IMR-90 (cell line): ENCODE results near the gene EFHD1. TPM values are rescaled to one million over a fixed set of nuclear protein-coding genes. Genes with fewer than 3 reads are reported as not detected.

ENCODE experiments used
- ATAC-seq: fragments of 200-7000 bp; cut with Tn5 transposase; 2 replicates; pipeline ENCODE4 v1.9.1; 2020; ENCODE audit warnings: low read depth, mild to moderate bottlenecking, moderate library complexity
- BruUV-seq: library from RNA; stranded (reverse); fragments of 400-500 nt; replicated peaks from 2 replicates; lab custom pipeline; 2021; lab: Mats Ljungman, UMichigan
- CTCF ChIA-PET: fragments of 300-600 bp; formaldehyde crosslinking; extraction: SDS; loops from one replicate; lab custom pipeline; 2021; ENCODE audit warnings: antibody characterized with exemption; lab: Yijun Ruan, JAX
- POLR2A ChIA-PET: fragments of 300-600 bp; sonication (Branson Sonifier 250); formaldehyde crosslinking; loops from one replicate; lab custom pipeline; 2022; ENCODE audit warnings: antibody characterized with exemption; ENCODE audit not compliant: unreplicated experiment; lab: Charles Lee
- DNase-seq: peaks from one replicate; pipeline ENCODE4 v3.0.0; 2013
- H2AFZ ChIP-seq: replicated peaks from 2 replicates; pipeline ENCODE3; 2013; ENCODE audit warnings: low read length, mild to moderate bottlenecking; ENCODE audit not compliant: poor library complexity
- H2AK5ac ChIP-seq: 2 replicates; pipeline ENCODE4 v1.6.1; 2013; ENCODE audit warnings: low read depth, low read length, inconsistent platforms
- H2AK9ac ChIP-seq: replicated peaks from 2 replicates; pipeline ENCODE3; 2013; ENCODE audit warnings: mild to moderate bottlenecking, low read depth, low read length, moderate library complexity; ENCODE audit not compliant: poor library complexity
- H2BK120ac ChIP-seq: 2 replicates; pipeline ENCODE4 v1.6.1; 2013; ENCODE audit warnings: low read depth, low read length, inconsistent platforms
- H2BK15ac ChIP-seq: 3 replicates; pipeline ENCODE4 v1.6.1; 2013; ENCODE audit warnings: low read depth, low read length, inconsistent platforms
- H2BK20ac ChIP-seq: 2 replicates; pipeline ENCODE4 v1.6.1; 2013; ENCODE audit warnings: low read depth, mild to moderate bottlenecking, inconsistent platforms, low read length, moderate library complexity
- H2BK5ac ChIP-seq: 2 replicates; pipeline ENCODE4 v1.6.1; 2013; ENCODE audit warnings: mild to moderate bottlenecking, low read depth, low read length, inconsistent platforms; ENCODE audit not compliant: poor library complexity, severe bottlenecking
- H3K14ac ChIP-seq: replicated peaks from 2 replicates; pipeline ENCODE4 v1.6.1; 2013; ENCODE audit warnings: low read depth, low read length, inconsistent platforms
- H3K18ac ChIP-seq: 2 replicates; pipeline ENCODE4 v1.6.1; 2013; ENCODE audit warnings: low read depth, low read length, control low read depth
- H3K23ac ChIP-seq: 2 replicates; pipeline ENCODE4 v1.6.1; 2013; ENCODE audit warnings: low read depth, low read length, inconsistent platforms
- H3K27ac ChIP-seq: 2 replicates; pipeline ENCODE4 v1.5.1; 2013; ENCODE audit warnings: mild to moderate bottlenecking, control low read depth, low read length; ENCODE audit not compliant: insufficient read depth
- H3K27me3 ChIP-seq: 2 replicates; pipeline ENCODE4 v1.6.1; 2013; ENCODE audit warnings: low read length; ENCODE audit not compliant: control insufficient read depth, insufficient read depth
- H3K36me3 ChIP-seq: 2 replicates; pipeline ENCODE4 v1.6.1; 2013; ENCODE audit warnings: low read length, mixed read lengths; ENCODE audit not compliant: control insufficient read depth, insufficient read depth
- H3K4ac ChIP-seq: 2 replicates; pipeline ENCODE4 v1.6.1; 2013; ENCODE audit warnings: low read depth, low read length, inconsistent platforms
- H3K4me1 ChIP-seq: 2 replicates; pipeline ENCODE4 v1.6.1; 2013; ENCODE audit warnings: low read length, mixed read lengths; ENCODE audit not compliant: control insufficient read depth, insufficient read depth
- H3K4me2 ChIP-seq: 2 replicates; pipeline ENCODE4 v1.6.1; 2013; ENCODE audit warnings: low read depth, mild to moderate bottlenecking, control low read depth, low read length, moderate library complexity
- H3K4me3 ChIP-seq: 2 replicates; pipeline ENCODE4 v1.5.1; 2013; ENCODE audit warnings: low read depth, mild to moderate bottlenecking, control low read depth, low read length, moderate library complexity; ENCODE audit not compliant: insufficient read depth
- H3K56ac ChIP-seq: 2 replicates; pipeline ENCODE4 v1.6.1; 2013; ENCODE audit warnings: low read length, inconsistent platforms; ENCODE audit not compliant: insufficient read depth; ENCODE audit errors: extremely low read depth
- H3K79me1 ChIP-seq, 2 experiments: 2 replicates each; pipeline ENCODE4 v1.6.1; 2013; ENCODE audit warnings: low read length in 2 of 2, inconsistent platforms in 1 of 2, low read depth in 1 of 2
- H3K9ac ChIP-seq: 2 replicates; pipeline ENCODE4 v1.6.1; 2013; ENCODE audit warnings: low read depth, low read length, control low read depth
- H3K9me1 ChIP-seq: 2 replicates; pipeline ENCODE4 v1.6.1; 2013; ENCODE audit warnings: low read length, inconsistent platforms; ENCODE audit not compliant: insufficient read depth
- H3K9me3 ChIP-seq: 2 replicates; pipeline ENCODE4 v1.6.1; 2013; ENCODE audit warnings: low read length; ENCODE audit not compliant: control insufficient read depth, insufficient read depth
- H4K20me1 ChIP-seq: 2 replicates; pipeline ENCODE4 v1.6.1; 2013; ENCODE audit warnings: low read length, inconsistent platforms; ENCODE audit not compliant: insufficient read depth
- H4K5ac ChIP-seq: 2 replicates; pipeline ENCODE4 v1.6.1; 2013; ENCODE audit warnings: mild to moderate bottlenecking, low read depth, low read length, control low read depth
- H4K8ac ChIP-seq, 2 experiments: 2 replicates each; pipeline ENCODE4 v1.6.1; 2013; ENCODE audit warnings: low read depth in 2 of 2, low read length in 2 of 2, control low read depth in 1 of 2, inconsistent platforms in 1 of 2
- H4K91ac ChIP-seq: 2 replicates; pipeline ENCODE4 v1.6.1; 2013; ENCODE audit warnings: low read depth, low read length, inconsistent platforms; ENCODE audit not compliant: insufficient read depth
- BHLHE40 ChIP-seq: fragments of 150-350 bp; IDR thresholded peaks from 2 replicates; pipeline ENCODE4 v1.6.1; 2016; ENCODE audit warnings: mild to moderate bottlenecking, low read depth, low read length
- CEBPB ChIP-seq: IDR thresholded peaks from 2 replicates; pipeline ENCODE4 v1.6.1; 2012; ENCODE audit warnings: low read depth, low read length, improper control_type of control experiment
- CHD1 ChIP-seq: IDR thresholded peaks from 2 replicates; pipeline ENCODE4 v1.6.1; 2012; ENCODE audit warnings: low read depth, low read length, improper control_type of control experiment
- CTCF ChIP-seq: conservative IDR thresholded peaks from 2 replicates; pipeline ENCODE4 v1.5.1; 2012; ENCODE audit warnings: mild to moderate bottlenecking, low read depth, low read length, improper control_type of control experiment
- FOS ChIP-seq: fragments of 150-350 bp; IDR thresholded peaks from 2 replicates; pipeline ENCODE4 v1.6.1; 2016; ENCODE audit warnings: low read depth, low read length
- MAFK ChIP-seq: IDR thresholded peaks from 2 replicates; pipeline ENCODE4 v1.6.1; 2012; ENCODE audit warnings: low read depth, low read length, improper control_type of control experiment
- MAZ ChIP-seq: IDR thresholded peaks from 2 replicates; pipeline ENCODE4 v1.6.1; 2012; ENCODE audit warnings: low read depth, mild to moderate bottlenecking, low read length, improper control_type of control experiment, moderate library complexity, borderline replicate concordance
- MXI1 ChIP-seq: IDR thresholded peaks from 2 replicates; pipeline ENCODE4 v1.6.1; 2012; ENCODE audit warnings: low read depth, mild to moderate bottlenecking, low read length, moderate library complexity, borderline replicate concordance
- NFE2L2 ChIP-seq: fragments of 150-350 bp; IDR thresholded peaks from 2 replicates; pipeline ENCODE4 v1.6.1; 2016; ENCODE audit warnings: low read depth, mild to moderate bottlenecking, low read length
- POLR2A ChIP-seq: IDR thresholded peaks from 2 replicates; pipeline ENCODE4 v1.6.1; 2012; ENCODE audit warnings: mild to moderate bottlenecking, low read depth, low read length
- RAD21 ChIP-seq: IDR thresholded peaks from 2 replicates; pipeline ENCODE4 v1.6.1; 2012; ENCODE audit warnings: low read length, improper control_type of control experiment
- RCOR1 ChIP-seq: IDR thresholded peaks from 2 replicates; pipeline ENCODE4 v1.6.1; 2012; ENCODE audit warnings: mild to moderate bottlenecking, low read length, improper control_type of control experiment; ENCODE audit not compliant: insufficient replicate concordance
- RFX5 ChIP-seq: IDR thresholded peaks from 2 replicates; pipeline ENCODE4 v1.8.0; 2012; ENCODE audit warnings: low read depth, mild to moderate bottlenecking, low read length, moderate library complexity
- SMC3 ChIP-seq: fragments of 150-350 bp; IDR thresholded peaks from 2 replicates; pipeline ENCODE4 v1.6.1; 2016; ENCODE audit warnings: low read depth, mild to moderate bottlenecking, antibody characterized with exemption, low read length, moderate library complexity
- WGBS, 2 experiments: methylation state at CpG; one replicate each; pipeline versions ENCODE4 v1.1.5 to v1.1.7; 2013; ENCODE audit warnings: missing lambda C conversion rate in 2 of 2; ENCODE audit not compliant: insufficient read length in 1 of 2; ENCODE audit errors: extremely low coverage in 2 of 2; 5-methylcytosine and 5-hydroxymethylcytosine counted together
- dilution Hi-C: fragments of 300-500 bp; cut with HindIII; formaldehyde crosslinking; loops from one replicate; pipeline ENCODE4 v1.14.3; 2018; ENCODE audit warnings: low sequenced_read_pairs; ENCODE audit not compliant: unreplicated experiment
- in situ Hi-C: fragments of 300-500 bp; cut with MboI; formaldehyde crosslinking; loops from 3 replicates; pipeline ENCODE4 v1.14.3; 2019; ENCODE audit warnings: low sequenced_read_pairs, inconsistent platforms, mixed read lengths
- intact Hi-C: fragments of 100-400 bp; cut with micrococcal nuclease; formaldehyde crosslinking; loops from 2 replicates; pipeline ENCODE4 v1.10.0; 2022
- polyA plus RNA-seq, 3 experiments: library from polyadenylated mRNA; depleted of rRNA; stranded (reverse); fragments of >200 nt; gene quantifications; 2 replicates each; pipeline ENCODE4 v1.2.3, GENCODE V29; 2012; ENCODE audit warnings: low replicate concordance in 1 of 3
- total RNA-seq: library from RNA; depleted of rRNA; stranded (reverse); fragments of >200 nt; gene quantifications from 2 replicates; pipeline ENCODE4 v1.2.3, GENCODE V29; 2012
- TF ChIP-seq, protein P1 (sequence below): fragments of 150-350 bp; IDR thresholded peaks from 2 replicates; pipeline ENCODE4 v1.6.1; 2017; ENCODE audit warnings: mild to moderate bottlenecking, antibody characterized with exemption, low read length, low read depth
- TF ChIP-seq, protein P2 (sequence below): fragments of 150-350 bp; IDR thresholded peaks from 2 replicates; pipeline ENCODE4 v1.6.1; 2016; ENCODE audit warnings: low read depth, mild to moderate bottlenecking, low read length, moderate library complexity, borderline replicate concordance

Gene EFHD1
- total and polyA plus RNA-seq, 2 of the 4 experiments (the other 2 are of a cell fraction): 0.27 TPM; not detected in 1

GRCh38 chr2:232707076-232707475, 73.7 kb downstream of the EFHD1 start:
- peaks cover 28% of the 10 kb centered on the region for H3K36me3 ChIP-seq
- H3K14ac ChIP-seq: no peak overlapping the region
- ATAC-seq: no peak
- no peak overlapping the region for H2BK120ac ChIP-seq
- H2BK15ac ChIP-seq: no peak overlapping the region
- no peaks in the 10 kb centered on the region for H3K4me1 ChIP-seq
- H3K18ac ChIP-seq: no peak overlapping the region
- H3K4me3 ChIP-seq: no peak overlapping the region
- no peaks in the 10 kb centered on the region for H3K27me3 ChIP-seq
- in situ Hi-C loops (no loop called here), intact Hi-C loops (no loop called here), dilution Hi-C loops (no loop called here)
- no peak for TF ChIP-seq NFE2L2
- no peak for TF ChIP-seq CHD1
- no peak for TF ChIP-seq RFX5
- no peak for TF ChIP-seq MAZ
- no peak for TF ChIP-seq MXI1
- TF ChIP-seq POLR2A: no peak
- no peak for TF ChIP-seq CEBPB
- no peak for TF ChIP-seq SMC3
- no peak for TF ChIP-seq MAFK
- TF ChIP-seq FOS: no peak
- TF ChIP-seq, protein P1, sequence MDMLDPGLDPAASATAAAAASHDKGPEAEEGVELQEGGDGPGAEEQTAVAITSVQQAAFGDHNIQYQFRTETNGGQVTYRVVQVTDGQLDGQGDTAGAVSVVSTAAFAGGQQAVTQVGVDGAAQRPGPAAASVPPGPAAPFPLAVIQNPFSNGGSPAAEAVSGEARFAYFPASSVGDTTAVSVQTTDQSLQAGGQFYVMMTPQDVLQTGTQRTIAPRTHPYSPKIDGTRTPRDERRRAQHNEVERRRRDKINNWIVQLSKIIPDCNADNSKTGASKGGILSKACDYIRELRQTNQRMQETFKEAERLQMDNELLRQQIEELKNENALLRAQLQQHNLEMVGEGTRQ: no peak
- TF ChIP-seq, protein P2, sequence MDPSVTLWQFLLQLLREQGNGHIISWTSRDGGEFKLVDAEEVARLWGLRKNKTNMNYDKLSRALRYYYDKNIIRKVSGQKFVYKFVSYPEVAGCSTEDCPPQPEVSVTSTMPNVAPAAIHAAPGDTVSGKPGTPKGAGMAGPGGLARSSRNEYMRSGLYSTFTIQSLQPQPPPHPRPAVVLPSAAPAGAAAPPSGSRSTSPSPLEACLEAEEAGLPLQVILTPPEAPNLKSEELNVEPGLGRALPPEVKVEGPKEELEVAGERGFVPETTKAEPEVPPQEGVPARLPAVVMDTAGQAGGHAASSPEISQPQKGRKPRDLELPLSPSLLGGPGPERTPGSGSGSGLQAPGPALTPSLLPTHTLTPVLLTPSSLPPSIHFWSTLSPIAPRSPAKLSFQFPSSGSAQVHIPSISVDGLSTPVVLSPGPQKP: no peak
- no peak for TF ChIP-seq BHLHE40
- no peak for TF ChIP-seq RCOR1
- no peak for TF ChIP-seq RAD21
- no peak for TF ChIP-seq CTCF
- H4K8ac ChIP-seq: no peak overlapping the region
- no TSS peak for BruUV-seq
- no peaks in the 10 kb centered on the region for H3K9me3 ChIP-seq
- POLR2A ChIA-PET: interaction anchor here (0.6 kb wide), 1 partner anchor 186 kb away, joined by 3 read pairs; no protein-coding TSS in a partner anchor
- no peak overlapping the region for H4K5ac ChIP-seq
- H3K9me1 ChIP-seq: 0 out of 2 replicates have a peak, but pooled peaks cover 3% of the 10 kb centered on the region
- no peak overlapping the region for H2BK5ac ChIP-seq
- H4K91ac ChIP-seq: no peak overlapping the region
- H3K56ac ChIP-seq: no peak overlapping the region
- peaks cover 31% of the 10 kb centered on the region; the same call in 1 of the 2 replicates for H4K20me1 ChIP-seq
- peaks cover 18 to 48% of the 10 kb centered on the region in 2 experiments for H3K79me1 ChIP-seq
- H3K23ac ChIP-seq: no peak overlapping the region
- no peak overlapping the region for H3K27ac ChIP-seq
- H2AK9ac ChIP-seq: no peak overlapping the region
- 100% methylated on average over 1 of the region's 4 CpGs; no CpG with 5 or more reads in 1 of the 2 experiments for WGBS, 2 experiments
- H2AFZ ChIP-seq: no peak overlapping the region
- no peak overlapping the region for H2BK20ac ChIP-seq
- no peak for DNase-seq
- H3K4me2 ChIP-seq: no peak overlapping the region
- CTCF ChIA-PET: no interaction called here
- H3K9ac ChIP-seq: no peak overlapping the region
- no peak overlapping the region for H3K4ac ChIP-seq
- no peak overlapping the region for H2AK5ac ChIP-seq
